Liver (tissue), 3 donors: Measurements from ENCODE around the gene DNAJB11.

Source experiments
- CTCF ChIP-seq: fragments of 150-350 bp; IDR thresholded peaks from 2 replicates; pipeline ENCODE4 v1.5.1; 2017; ENCODE audit warnings: improper control_type of control experiment, low read depth, low read length; ENCODE audit not compliant: missing input control
- FOXA1 ChIP-seq: IDR thresholded peaks from 2 replicates; pipeline ENCODE4 v1.6.1; 2016; ENCODE audit warnings: antibody characterized with exemption
- GABPA ChIP-seq, 2 donors: IDR thresholded peaks in 1 of 2; conservative IDR thresholded peaks in 1 of 2; 2 replicates each; pipeline ENCODE4 v1.6.1; 2016; ENCODE audit warnings: antibody characterized with exemption in 2 of 2, mild to moderate bottlenecking in 1 of 2, moderate library complexity in 1 of 2
- HNF4G ChIP-seq: IDR thresholded peaks from 2 replicates; pipeline ENCODE4 v1.6.1; 2016; ENCODE audit warnings: antibody characterized with exemption
- SP1 ChIP-seq: IDR thresholded peaks from 2 replicates; pipeline ENCODE4 v1.6.1; 2018; ENCODE audit warnings: antibody characterized with exemption, mild to moderate bottlenecking
- TAF1 ChIP-seq: conservative IDR thresholded peaks from 2 replicates; pipeline ENCODE4 v1.6.1; 2016; ENCODE audit warnings: antibody characterized with exemption, mild to moderate bottlenecking
- YY1 ChIP-seq: IDR thresholded peaks from 2 replicates; pipeline ENCODE4 v1.6.1; 2016; ENCODE audit warnings: antibody characterized with exemption, mild to moderate bottlenecking
- TF ChIP-seq, protein P1 (sequence below): IDR thresholded peaks from 2 replicates; pipeline ENCODE4 v1.6.1; 2016; ENCODE audit warnings: antibody characterized with exemption
- TF ChIP-seq, protein P2 (sequence below): IDR thresholded peaks from 2 replicates; pipeline ENCODE4 v1.6.1; 2016; ENCODE audit warnings: antibody characterized with exemption
- donor health status: healthy.
- donor health status: healthy.

- TF ChIP-seq CTCF: no peak
- TF ChIP-seq, protein P1, sequence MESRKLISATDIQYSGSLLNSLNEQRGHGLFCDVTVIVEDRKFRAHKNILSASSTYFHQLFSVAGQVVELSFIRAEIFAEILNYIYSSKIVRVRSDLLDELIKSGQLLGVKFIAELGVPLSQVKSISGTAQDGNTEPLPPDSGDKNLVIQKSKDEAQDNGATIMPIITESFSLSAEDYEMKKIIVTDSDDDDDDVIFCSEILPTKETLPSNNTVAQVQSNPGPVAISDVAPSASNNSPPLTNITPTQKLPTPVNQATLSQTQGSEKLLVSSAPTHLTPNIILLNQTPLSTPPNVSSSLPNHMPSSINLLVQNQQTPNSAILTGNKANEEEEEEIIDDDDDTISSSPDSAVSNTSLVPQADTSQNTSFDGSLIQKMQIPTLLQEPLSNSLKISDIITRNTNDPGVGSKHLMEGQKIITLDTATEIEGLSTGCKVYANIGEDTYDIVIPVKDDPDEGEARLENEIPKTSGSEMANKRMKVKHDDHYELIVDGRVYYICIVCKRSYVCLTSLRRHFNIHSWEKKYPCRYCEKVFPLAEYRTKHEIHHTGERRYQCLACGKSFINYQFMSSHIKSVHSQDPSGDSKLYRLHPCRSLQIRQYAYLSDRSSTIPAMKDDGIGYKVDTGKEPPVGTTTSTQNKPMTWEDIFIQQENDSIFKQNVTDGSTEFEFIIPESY: no peak
- no peak for TF ChIP-seq TAF1
- TF ChIP-seq HNF4G: no peak
- no peak for TF ChIP-seq SP1
- no peak for TF ChIP-seq FOXA1
- TF ChIP-seq GABPA (IDR thresholded peaks at IDR 0.05 in 1 of 2, conservative IDR thresholded peaks at IDR 0.05 in 1 of 2): no peak
- TF ChIP-seq, protein P2, sequence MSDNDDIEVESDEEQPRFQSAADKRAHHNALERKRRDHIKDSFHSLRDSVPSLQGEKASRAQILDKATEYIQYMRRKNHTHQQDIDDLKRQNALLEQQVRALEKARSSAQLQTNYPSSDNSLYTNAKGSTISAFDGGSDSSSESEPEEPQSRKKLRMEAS: no peak
- no peak for TF ChIP-seq YY1
Measured at GRCh38 chr3:186583831-186584230, 13.3 kb downstream of the DNAJB11 start.
